ENCODE results near the gene WWOX. TPM values are rescaled to one million over a fixed set of nuclear protein-coding genes. Genes with fewer than 3 reads are reported as not detected.

Gene WWOX
- polyA plus RNA-seq, 1 donor (not counting 4 experiments of a cell fraction or from before 2014, with no cell fraction given): 5.1 TPM

DNA sequence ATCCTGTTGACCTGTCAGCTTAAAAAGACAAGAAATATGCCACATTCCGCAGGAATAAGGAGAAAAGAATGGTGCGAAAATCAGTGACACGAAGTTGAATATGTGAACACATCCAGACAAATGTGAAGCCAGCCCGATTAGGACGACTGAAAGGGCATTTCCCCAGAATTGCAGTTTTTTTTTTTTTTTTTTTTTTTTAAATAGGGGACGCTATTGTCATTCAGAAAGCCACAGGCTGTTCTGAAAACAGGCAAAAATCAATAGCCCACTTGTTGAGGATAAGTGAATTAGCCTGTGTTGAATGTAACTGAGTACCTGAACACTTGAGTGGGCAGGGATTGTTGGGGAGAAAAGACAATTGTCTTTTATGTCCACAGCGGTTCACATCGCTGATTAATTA is 507.1 kb downstream of the WWOX start:
- Histone ChIP-seq H3K36me3 (ENCODE audit: control insufficient read depth in 2 of 2, extremely low read depth in 1 of 2, insufficient read depth in 2 of 2, low read length in 2 of 2) (no peaks in the 10 kb centered on the region), H2AFZ (ENCODE audit: control insufficient read depth, low read length) (no peak overlapping the region), H3K9ac (ENCODE audit: control insufficient read depth, extremely low read depth, insufficient read depth, low read length) (no peak overlapping the region), H3K9me1 (ENCODE audit: control insufficient read depth, extremely low read depth, insufficient read depth, low read length) (no peaks in the 10 kb centered on the region), H3K9me3 (ENCODE audit: control insufficient read depth, low read depth, low read length) (no peaks in the 10 kb centered on the region), H3K4me2 (ENCODE audit: control insufficient read depth, extremely low read depth, insufficient read depth, low read depth, low read length) (no peak overlapping the region), H4K20me1 (ENCODE audit: control insufficient read depth, extremely low read depth, insufficient read depth, low read length) (no peaks in the 10 kb centered on the region), H3K4me1 (ENCODE audit: control insufficient read depth, extremely low read depth, insufficient read depth, low read length) (no peaks in the 10 kb centered on the region), H3K79me2 (ENCODE audit: control insufficient read depth, insufficient read depth, low read length) (no peaks in the 10 kb centered on the region), H3K27ac (ENCODE audit: control insufficient read depth, insufficient read depth, low read length) (no peak overlapping the region), H3K27me3 (ENCODE audit: control insufficient read depth, extremely low read depth, insufficient read depth, low read length) (no peaks in the 10 kb centered on the region), H3K4me3 (ENCODE audit: control insufficient read depth in 2 of 3, extremely low read depth in 1 of 3, insufficient read depth in 2 of 3, low read depth in 1 of 3, low read length in 3 of 3) (no peak overlapping the region)
- TF ChIP-seq EZH2 (IDR thresholded peaks at IDR 0.05; ENCODE audit: low read length): no peak
- TF ChIP-seq, protein P1, sequence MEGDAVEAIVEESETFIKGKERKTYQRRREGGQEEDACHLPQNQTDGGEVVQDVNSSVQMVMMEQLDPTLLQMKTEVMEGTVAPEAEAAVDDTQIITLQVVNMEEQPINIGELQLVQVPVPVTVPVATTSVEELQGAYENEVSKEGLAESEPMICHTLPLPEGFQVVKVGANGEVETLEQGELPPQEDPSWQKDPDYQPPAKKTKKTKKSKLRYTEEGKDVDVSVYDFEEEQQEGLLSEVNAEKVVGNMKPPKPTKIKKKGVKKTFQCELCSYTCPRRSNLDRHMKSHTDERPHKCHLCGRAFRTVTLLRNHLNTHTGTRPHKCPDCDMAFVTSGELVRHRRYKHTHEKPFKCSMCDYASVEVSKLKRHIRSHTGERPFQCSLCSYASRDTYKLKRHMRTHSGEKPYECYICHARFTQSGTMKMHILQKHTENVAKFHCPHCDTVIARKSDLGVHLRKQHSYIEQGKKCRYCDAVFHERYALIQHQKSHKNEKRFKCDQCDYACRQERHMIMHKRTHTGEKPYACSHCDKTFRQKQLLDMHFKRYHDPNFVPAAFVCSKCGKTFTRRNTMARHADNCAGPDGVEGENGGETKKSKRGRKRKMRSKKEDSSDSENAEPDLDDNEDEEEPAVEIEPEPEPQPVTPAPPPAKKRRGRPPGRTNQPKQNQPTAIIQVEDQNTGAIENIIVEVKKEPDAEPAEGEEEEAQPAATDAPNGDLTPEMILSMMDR (optimal IDR thresholded peaks at IDR 0.05 in 1 of 3, IDR thresholded peaks at IDR 0.05 in 1 of 3, conservative IDR thresholded peaks at IDR 0.05 in 1 of 3; ENCODE audit: extremely low read depth in 1 of 3, insufficient read depth in 2 of 3, low read length in 3 of 3): no peak
- dilution Hi-C loops (cut with MboI; ENCODE audit: extremely low pct_ligation_motif_present, low sequenced_read_pairs): no loop called here
- no peak for FAIRE-seq
- DNase-seq (ENCODE audit: low read depth, low spot score): no peak

DNA sequence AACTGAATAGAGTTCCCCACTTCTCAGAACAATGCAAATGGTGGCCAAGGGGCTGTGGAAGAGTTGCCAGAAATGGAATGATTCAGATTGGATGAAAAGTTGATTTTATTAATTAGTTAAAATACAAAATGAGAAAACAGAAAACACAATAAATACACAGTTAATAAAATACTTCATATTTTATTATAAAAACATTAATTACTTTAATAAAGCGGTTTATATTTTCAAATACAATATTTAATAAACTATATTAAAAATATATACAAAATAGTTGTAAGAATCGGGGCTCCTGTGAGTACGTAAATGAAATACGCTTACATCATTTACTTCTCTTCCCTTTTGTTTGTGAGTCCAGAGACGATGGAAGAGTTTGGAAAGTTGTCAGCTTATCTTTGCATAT is 507.6 kb downstream of the WWOX start:
- Histone ChIP-seq H3K9me1 (ENCODE audit: control insufficient read depth, extremely low read depth, insufficient read depth, low read length) (no peaks in the 10 kb centered on the region), H3K4me2 (ENCODE audit: control insufficient read depth, extremely low read depth, insufficient read depth, low read depth, low read length) (no peak overlapping the region), H3K27ac (ENCODE audit: control insufficient read depth, insufficient read depth, low read length) (no peak overlapping the region), H3K27me3 (ENCODE audit: control insufficient read depth, extremely low read depth, insufficient read depth, low read length) (no peaks in the 10 kb centered on the region), H3K36me3 (ENCODE audit: control insufficient read depth in 2 of 2, extremely low read depth in 1 of 2, insufficient read depth in 2 of 2, low read length in 2 of 2) (no peaks in the 10 kb centered on the region), H3K79me2 (ENCODE audit: control insufficient read depth, insufficient read depth, low read length) (no peaks in the 10 kb centered on the region), H3K9me3 (ENCODE audit: control insufficient read depth, low read depth, low read length) (no peaks in the 10 kb centered on the region), H2AFZ (ENCODE audit: control insufficient read depth, low read length) (no peak overlapping the region), H3K4me3 (ENCODE audit: control insufficient read depth in 2 of 3, extremely low read depth in 1 of 3, insufficient read depth in 2 of 3, low read depth in 1 of 3, low read length in 3 of 3) (no peak overlapping the region), H3K4me1 (ENCODE audit: control insufficient read depth, extremely low read depth, insufficient read depth, low read length) (no peaks in the 10 kb centered on the region), H3K9ac (ENCODE audit: control insufficient read depth, extremely low read depth, insufficient read depth, low read length) (no peak overlapping the region), H4K20me1 (ENCODE audit: control insufficient read depth, extremely low read depth, insufficient read depth, low read length) (no peaks in the 10 kb centered on the region)
- TF ChIP-seq EZH2 (IDR thresholded peaks at IDR 0.05; ENCODE audit: low read length): no peak
- TF ChIP-seq, protein P1 (optimal IDR thresholded peaks at IDR 0.05 in 1 of 3, IDR thresholded peaks at IDR 0.05 in 1 of 3, conservative IDR thresholded peaks at IDR 0.05 in 1 of 3; ENCODE audit: extremely low read depth in 1 of 3, insufficient read depth in 2 of 3, low read length in 3 of 3): no peak
- dilution Hi-C loops (cut with MboI; ENCODE audit: extremely low pct_ligation_motif_present, low sequenced_read_pairs): no loop called here
- no peak for DNase-seq (ENCODE audit: low read depth, low spot score)
- no peak for FAIRE-seq

Measured in keratinocyte (primary cell).